Parathyroid adenoma (tissue), 2 donors: ENCODE results near the gene MLX.

ENCODE experiments used
- H2AFZ ChIP-seq: fragments of 300-600 bp; sonication (generic); one replicate; pipeline ENCODE4 v1.7.0; 2017; ENCODE audit warnings: antibody characterized with exemption, mild to moderate bottlenecking
- H3K27ac ChIP-seq: fragments of 300-600 bp; sonication (generic); one replicate; pipeline ENCODE4 v1.7.0; 2017
- H3K27me3 ChIP-seq: fragments of 300-600 bp; sonication (generic); one replicate; pipeline ENCODE4 v1.7.0; 2017; ENCODE audit warnings: low read length; ENCODE audit not compliant: control insufficient read depth, insufficient read depth
- H3K36me3 ChIP-seq: fragments of 300-600 bp; sonication (generic); one replicate; pipeline ENCODE4 v1.7.0; 2017; ENCODE audit warnings: low read length; ENCODE audit not compliant: control insufficient read depth, insufficient read depth
- H3K4me1 ChIP-seq: fragments of 300-600 bp; sonication (generic); one replicate; pipeline ENCODE4 v1.7.0; 2017; ENCODE audit warnings: control low read depth
- H3K4me2 ChIP-seq: fragments of 300-600 bp; sonication (generic); one replicate; pipeline ENCODE4 v1.7.0; 2017; ENCODE audit warnings: low read length
- H3K4me3 ChIP-seq: fragments of 300-600 bp; sonication (generic); one replicate; pipeline ENCODE4 v1.7.0; 2017; ENCODE audit warnings: low read depth, low read length
- H3K79me2 ChIP-seq: fragments of 300-600 bp; sonication (generic); one replicate; pipeline ENCODE4 v1.7.0; 2017; ENCODE audit warnings: control low read depth
- H3K9ac ChIP-seq: fragments of 300-600 bp; sonication (generic); one replicate; pipeline ENCODE4 v1.7.0; 2017; ENCODE audit warnings: mild to moderate bottlenecking
- H3K9me3 ChIP-seq: fragments of 300-600 bp; sonication (generic); one replicate; pipeline ENCODE4 v1.7.0; 2017; ENCODE audit warnings: low read length; ENCODE audit not compliant: control insufficient read depth
- TF ChIP-seq, protein P1 (sequence below): fragments of 300-600 bp; sonication (generic); IDR thresholded peaks from one replicate; pipeline ENCODE4 v1.7.0; 2017; ENCODE audit warnings: antibody characterized with exemption, mild to moderate bottlenecking
- donor health status: primary hyperparathyroidism.

MLX gene

DNA sequence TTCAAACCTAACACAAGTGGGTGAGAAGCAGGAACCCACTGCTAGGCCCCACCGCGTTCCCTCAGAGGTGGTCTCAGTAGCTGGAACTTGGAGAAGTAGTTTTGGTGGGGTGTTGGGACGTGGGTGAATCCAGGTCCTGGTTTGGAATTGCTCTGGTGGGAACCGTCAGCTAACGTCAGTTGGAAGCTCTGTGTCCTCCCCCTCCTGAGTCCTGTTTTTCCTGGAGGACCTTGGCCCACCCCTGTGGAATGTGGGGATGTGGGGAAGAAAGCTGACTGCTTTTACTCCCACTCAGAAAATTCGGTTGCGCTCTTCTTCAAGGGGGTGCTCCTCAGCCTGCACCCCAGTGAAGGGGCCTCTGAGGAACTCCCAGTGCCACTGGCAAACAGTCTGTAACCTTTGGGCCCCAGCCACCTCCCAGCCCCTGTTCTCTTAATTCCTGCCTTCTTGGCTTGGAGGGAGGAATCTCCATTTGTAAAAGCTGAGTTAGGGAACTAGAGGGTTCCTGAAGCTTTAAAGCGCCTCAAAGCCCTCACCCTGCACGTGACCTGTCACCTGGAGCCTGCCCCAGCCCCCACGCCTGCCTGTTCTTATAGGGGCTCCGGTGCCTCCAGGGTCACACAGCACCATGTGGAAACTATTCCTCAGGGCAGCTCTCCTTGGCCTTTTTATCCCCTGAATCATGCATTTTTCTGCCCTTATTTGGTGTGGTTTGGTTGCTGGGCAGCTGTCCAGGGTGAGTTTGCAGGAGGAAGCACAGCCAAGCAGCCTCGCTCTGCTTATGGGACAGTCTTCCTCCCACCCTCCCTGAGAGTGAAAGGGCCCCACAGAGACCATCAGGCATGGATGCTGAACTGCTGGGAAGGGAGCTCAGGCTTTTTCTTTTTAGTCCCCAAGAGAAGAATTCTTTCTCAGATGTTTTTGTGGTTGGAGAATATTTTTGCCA lies 47.1 kb upstream of the MLX start:
- Histone ChIP-seq H3K79me2 (no peaks in the 10 kb centered on the region), H3K9me3 (no peaks in the 10 kb centered on the region), H3K36me3 (no peaks in the 10 kb centered on the region), H3K27me3 (no peaks in the 10 kb centered on the region), H3K4me1 (peaks cover 35% of the 10 kb centered on the region), H3K4me3 (peak overlapping the region; percentile 32), H2AFZ (peak overlapping the region; percentile 10), H3K4me2 (peak overlapping the region; percentile 43), H3K27ac (peak overlapping the region; percentile 95), H3K9ac (no peak overlapping the region)
- TF ChIP-seq, protein P1, sequence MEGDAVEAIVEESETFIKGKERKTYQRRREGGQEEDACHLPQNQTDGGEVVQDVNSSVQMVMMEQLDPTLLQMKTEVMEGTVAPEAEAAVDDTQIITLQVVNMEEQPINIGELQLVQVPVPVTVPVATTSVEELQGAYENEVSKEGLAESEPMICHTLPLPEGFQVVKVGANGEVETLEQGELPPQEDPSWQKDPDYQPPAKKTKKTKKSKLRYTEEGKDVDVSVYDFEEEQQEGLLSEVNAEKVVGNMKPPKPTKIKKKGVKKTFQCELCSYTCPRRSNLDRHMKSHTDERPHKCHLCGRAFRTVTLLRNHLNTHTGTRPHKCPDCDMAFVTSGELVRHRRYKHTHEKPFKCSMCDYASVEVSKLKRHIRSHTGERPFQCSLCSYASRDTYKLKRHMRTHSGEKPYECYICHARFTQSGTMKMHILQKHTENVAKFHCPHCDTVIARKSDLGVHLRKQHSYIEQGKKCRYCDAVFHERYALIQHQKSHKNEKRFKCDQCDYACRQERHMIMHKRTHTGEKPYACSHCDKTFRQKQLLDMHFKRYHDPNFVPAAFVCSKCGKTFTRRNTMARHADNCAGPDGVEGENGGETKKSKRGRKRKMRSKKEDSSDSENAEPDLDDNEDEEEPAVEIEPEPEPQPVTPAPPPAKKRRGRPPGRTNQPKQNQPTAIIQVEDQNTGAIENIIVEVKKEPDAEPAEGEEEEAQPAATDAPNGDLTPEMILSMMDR: no peak

DNA sequence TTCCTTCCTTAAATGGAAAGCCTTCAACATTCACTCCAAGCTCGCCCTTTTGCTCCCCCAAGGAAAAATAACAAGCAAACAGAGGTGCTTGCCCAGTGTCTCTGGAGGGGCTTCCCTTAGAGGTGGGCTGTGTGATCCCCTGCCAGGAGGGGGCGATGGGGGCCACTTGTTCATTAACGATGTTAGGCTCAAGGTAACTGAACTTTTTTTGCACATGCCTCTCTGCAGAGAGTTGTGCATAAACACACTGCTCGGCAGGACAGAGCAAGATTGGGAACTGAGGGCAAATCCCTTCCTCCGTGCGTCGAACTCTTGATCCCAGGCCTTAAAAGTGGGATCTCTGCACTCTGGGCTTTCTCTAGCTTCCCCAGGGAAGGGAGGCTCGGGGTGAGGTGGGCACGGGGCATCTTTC lies 46.4 kb upstream of the MLX start:
- Histone ChIP-seq H3K9ac (no peak overlapping the region), H3K4me1 (peaks cover 35% of the 10 kb centered on the region), H3K79me2 (no peaks in the 10 kb centered on the region), H3K4me2 (peak overlapping the region; percentile 43), H3K4me3 (peak overlapping the region; percentile 32), H3K9me3 (no peaks in the 10 kb centered on the region), H2AFZ (peak overlapping the region; percentile 6), H3K36me3 (no peaks in the 10 kb centered on the region), H3K27me3 (no peaks in the 10 kb centered on the region), H3K27ac (peak overlapping the region; percentile 95)
- TF ChIP-seq, protein P1: peak; percentile 30

DNA sequence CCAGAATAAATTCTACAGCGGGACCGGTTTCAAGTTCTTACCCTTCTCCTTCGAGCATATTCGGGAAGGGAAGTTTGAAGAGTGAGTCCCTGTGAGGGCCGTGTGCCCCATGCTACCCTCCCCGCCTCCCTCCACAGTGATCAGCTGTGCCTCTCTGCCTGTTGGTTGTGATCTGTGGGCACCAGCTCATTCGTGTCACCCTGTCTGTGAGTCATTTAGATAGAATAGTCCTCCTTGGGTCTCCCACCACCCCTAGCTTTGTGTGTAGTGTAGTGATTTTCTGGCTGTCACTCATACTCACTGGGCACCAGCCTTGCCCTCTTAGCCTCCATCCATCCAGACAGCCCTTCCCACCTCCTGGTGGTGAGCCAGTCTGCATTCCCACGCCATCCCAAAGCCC lies 45.9 kb upstream of the MLX start:
- Histone ChIP-seq H3K4me1 (peaks cover 35% of the 10 kb centered on the region), H3K4me3 (no peak overlapping the region), H3K9ac (no peak overlapping the region)

DNA sequence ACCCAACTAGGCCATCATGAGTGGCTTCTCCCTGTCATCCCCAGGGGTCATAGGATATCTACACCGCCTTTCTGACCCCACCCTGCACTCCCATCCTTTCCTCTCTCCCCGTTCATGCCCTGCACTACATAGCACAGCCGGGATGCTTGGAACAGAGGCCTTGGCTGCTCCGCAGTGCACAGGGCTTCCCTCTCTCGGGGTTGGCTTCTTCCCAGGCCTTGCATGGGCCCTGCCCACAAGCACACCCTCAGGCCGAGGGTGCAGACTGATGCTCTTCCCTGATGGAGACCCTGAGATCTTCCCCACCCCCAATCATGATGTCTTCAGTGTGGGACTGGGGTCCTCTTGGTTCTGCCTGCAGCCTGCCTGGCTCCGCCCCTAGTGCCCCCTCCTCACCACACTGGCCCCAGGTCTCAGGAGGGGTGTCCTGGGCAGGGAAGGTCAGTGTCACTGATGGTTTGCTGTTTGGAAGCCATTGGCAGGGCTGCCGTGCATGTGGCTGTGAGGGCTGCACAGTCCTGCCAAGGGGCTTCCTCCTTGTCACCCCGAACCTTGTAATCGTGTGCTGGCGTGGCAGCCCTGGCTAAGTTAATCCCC lies 45.1 kb upstream of the MLX start:
- no peaks in the 10 kb centered on the region for H3K9me3 ChIP-seq
- no peak overlapping the region for H2AFZ ChIP-seq
- H3K36me3 ChIP-seq: no peaks in the 10 kb centered on the region
- H3K4me1 ChIP-seq: peaks cover 35% of the 10 kb centered on the region
- no peaks in the 10 kb centered on the region for H3K79me2 ChIP-seq
- TF ChIP-seq, protein P1: no peak
- no peak overlapping the region for H3K27ac ChIP-seq
- H3K4me3 ChIP-seq: no peak overlapping the region
- H3K27me3 ChIP-seq: no peaks in the 10 kb centered on the region
- no peak overlapping the region for H3K9ac ChIP-seq
- no peak overlapping the region for H3K4me2 ChIP-seq

More for the DNA sequence above, 45.9 kb upstream of the MLX start:
- no peaks in the 10 kb centered on the region for H3K27me3 ChIP-seq
- H3K36me3 ChIP-seq: no peaks in the 10 kb centered on the region
- no peak overlapping the region for H3K4me2 ChIP-seq
- TF ChIP-seq, protein P1: no peak
- no peak overlapping the region for H2AFZ ChIP-seq
- H3K27ac ChIP-seq: peak overlapping the region; percentile 95
- H3K79me2 ChIP-seq: no peaks in the 10 kb centered on the region
- H3K9me3 ChIP-seq: no peaks in the 10 kb centered on the region
